DMS114 treated with DMSO at 0.1 percent for 48 hours (cell line): ENCODE measurements around the gene ADSS1.
"Not testable (repeated sequence)": the region's sequence is repeated elsewhere in the genome, so short reads cannot be mapped to it uniquely, and the experiment has no call there.

Experiments used
- DNase-seq: peaks from one replicate; lab custom pipeline; 2025; ENCODE audit not compliant: unreplicated experiment; lab: John Stamatoyannopoulos, UW

Gene ADSS1

GRCh38 chr14:104714066-104714465, 10.0 kb upstream of the ADSS1 start:
- no peak for DNase-seq

- DNase-seq, result no peak
These were observed 9.3 kb upstream of the ADSS1 start for GRCh38 chr14:104714681-104715080.

GRCh38 chr14:104715416-104715815, 8.6 kb upstream of the ADSS1 start:
- DNase-seq, result no peak

GRCh38 chr14:104715871-104716270, 8.2 kb upstream of the ADSS1 start:
- no peak for DNase-seq

- no peak for DNase-seq
These were observed 6.9 kb upstream of the ADSS1 start for GRCh38 chr14:104717137-104717536.

- no peak for DNase-seq
These were observed 6.4 kb upstream of the ADSS1 start for GRCh38 chr14:104717646-104718045.

- no peak for DNase-seq
These were observed 5.9 kb upstream of the ADSS1 start for GRCh38 chr14:104718147-104718546.

GRCh38 chr14:104718871-104719270, 5.2 kb upstream of the ADSS1 start:
- DNase-seq, result no peak

GRCh38 chr14:104719343-104719742, 4.7 kb upstream of the ADSS1 start:
- no peak for DNase-seq

GRCh38 chr14:104721505-104722431, 2.3 kb upstream of the ADSS1 start:
- DNase-seq, result no peak

GRCh38 chr14:104722938-104723650, 935 bp upstream of the ADSS1 start:
- DNase-seq, result no peak

- DNase-seq, result no peak
These were observed 465 bp downstream of the ADSS1 start for GRCh38 chr14:104724407-104724980.

- no peak for DNase-seq
These were observed 1.1 kb downstream of the ADSS1 start for GRCh38 chr14:104724981-104725771.

GRCh38 chr14:104725772-104726548, 1.9 kb downstream of the ADSS1 start:
- DNase-seq, result no peak

- no peak for DNase-seq
These were observed 2.8 kb downstream of the ADSS1 start for GRCh38 chr14:104726600-104727451.

- no peak for DNase-seq
These were observed 4.6 kb downstream of the ADSS1 start for GRCh38 chr14:104728631-104729030.

GRCh38 chr14:104729176-104729834, 5.3 kb downstream of the ADSS1 start:
- not testable (repeated sequence) for DNase-seq

- DNase-seq, result no peak
These were observed 5.8 kb downstream of the ADSS1 start for GRCh38 chr14:104729835-104730181.

GRCh38 chr14:104730487-104730886, 6.5 kb downstream of the ADSS1 start:
- no peak for DNase-seq
